ENCODE data around the gene AURKA.

GRCh38 chr20:56345911-56346310 is 46.1 kb downstream of the AURKA start:
- TF ChIP-seq ZNF70 (CRISPR knock-in tag; IDR thresholded peaks at IDR 0.05) (no peak), RARB (CRISPR knock-in tag; IDR thresholded peaks at IDR 0.05) (no peak), OSR1 (CRISPR knock-in tag; IDR thresholded peaks at IDR 0.05) (no peak), ARNTL (CRISPR knock-in tag; IDR thresholded peaks at IDR 0.05; ENCODE audit: borderline replicate concordance, low read depth) (no peak), ZFP30 (CRISPR knock-in tag; IDR thresholded peaks at IDR 0.05) (no peak), PATZ1 (CRISPR knock-in tag; IDR thresholded peaks at IDR 0.05; ENCODE audit: borderline replicate concordance) (no peak)

Data from SK-N-SH treated with all-trans-retinoic acid at 6 μM for 48 hours (cell line).